Measurements from ENCODE around the gene OR2A25. TPM values are rescaled to one million over a fixed set of nuclear protein-coding genes. Genes with fewer than 3 reads are reported as not detected.
A peak's percentile ranks its signal among the peaks of the same experiment; 100 is the strongest.

The OR2A25 gene
- total RNA-seq (0.40 TPM in 1 of 2 replicates, not detected in the other), polyA plus RNA-seq (not detected in 2 replicates)

- Histone ChIP-seq H3K27me3 (no peaks in the 10 kb centered on the region), H3K9me2 (replicated peaks; ENCODE audit: insufficient read depth) (no peaks in the 10 kb centered on the region), H3K4me3 (no peak within 1 kb of the TSS), H3K27ac (no peak within 1 kb of the TSS), H3K36me3 (replicated peaks; ENCODE audit: insufficient read depth, low read depth) (no peaks in the 10 kb centered on the region), H2AFZ (no peak within 1 kb of the TSS), H3K4me2 (no peak within 1 kb of the TSS), H4K20me1 (ENCODE audit: insufficient read depth, poor library complexity, severe bottlenecking) (no peaks in the 10 kb centered on the region), H3K79me2 (no peaks in the 10 kb centered on the region), H3K4me1 (ENCODE audit: insufficient read depth) (no peaks in the 10 kb centered on the region), H3K9me3 (ENCODE audit: low read depth) (no peaks in the 10 kb centered on the region)
- no peak for DNase-seq (ENCODE audit: low spot score)
- 96% methylated on average over 1 of the region's 1 CpG for WGBS (ENCODE audit: low lambda C conversion rate, missing lambda C conversion rate)
- TF ChIP-seq EZH2phosphoT487 (IDR thresholded peaks at IDR 0.05; ENCODE audit: low read depth, severe bottlenecking, unreplicated experiment), result no peak
- TF ChIP-seq CTCF (IDR thresholded peaks at IDR 0.05; ENCODE audit: poor library complexity), result no peak
- TF ChIP-seq EZH2 (IDR thresholded peaks at IDR 0.05; ENCODE audit: borderline replicate concordance), result no peak
These were observed at the start of gene OR2A25 for GRCh38 chr7:144069511-144069910. OR2A25 (plus strand) TSS chr7:144069811; CDS start chr7:144074220, 4,409 bp downstream.

- Histone ChIP-seq H3K27me3 (no peaks in the 10 kb centered on the region), H3K27ac (peak overlapping the region; percentile 1), H3K9me3 (ENCODE audit: low read depth) (no peaks in the 10 kb centered on the region), H4K20me1 (ENCODE audit: insufficient read depth, poor library complexity, severe bottlenecking) (no peaks in the 10 kb centered on the region), H3K36me3 (replicated peaks; ENCODE audit: insufficient read depth, low read depth) (no peaks in the 10 kb centered on the region), H3K79me2 (no peaks in the 10 kb centered on the region), H3K9me2 (replicated peaks; ENCODE audit: insufficient read depth) (no peaks in the 10 kb centered on the region), H3K4me3 (no peak overlapping the region), H3K4me1 (ENCODE audit: insufficient read depth) (peaks cover 12% of the 10 kb centered on the region), H2AFZ (no peak overlapping the region), H3K4me2 (no peak overlapping the region)
- TF ChIP-seq EZH2phosphoT487 (IDR thresholded peaks at IDR 0.05; ENCODE audit: low read depth, severe bottlenecking, unreplicated experiment) (no peak), CTCF (IDR thresholded peaks at IDR 0.05; ENCODE audit: poor library complexity) (no peak), EZH2 (IDR thresholded peaks at IDR 0.05; ENCODE audit: borderline replicate concordance) (no peak)
- DNase-seq (ENCODE audit: low spot score), result no peak
- 77% methylated on average over 3 of the region's 3 CpGs for WGBS (ENCODE audit: low lambda C conversion rate, missing lambda C conversion rate)
These were observed 49.3 kb upstream of the OR2A25 start for GRCh38 chr7:144020340-144020739.

GRCh38 chr7:144022169-144022568 lies 47.4 kb upstream of the OR2A25 start:
- H3K79me2 ChIP-seq, result no peaks in the 10 kb centered on the region
- H3K4me2 ChIP-seq, result no peak overlapping the region
- H3K36me3 ChIP-seq (replicated peaks; ENCODE audit: insufficient read depth, low read depth), result no peaks in the 10 kb centered on the region
- H3K4me1 ChIP-seq (ENCODE audit: insufficient read depth), result peaks cover 12% of the 10 kb centered on the region
- no peak overlapping the region for H2AFZ ChIP-seq
- no peaks in the 10 kb centered on the region for H3K9me2 ChIP-seq (replicated peaks; ENCODE audit: insufficient read depth)
- no peaks in the 10 kb centered on the region for H4K20me1 ChIP-seq (ENCODE audit: insufficient read depth, poor library complexity, severe bottlenecking)
- no peak for DNase-seq (ENCODE audit: low spot score)
- H3K4me3 ChIP-seq, result no peak overlapping the region
- H3K9me3 ChIP-seq (ENCODE audit: low read depth), result no peaks in the 10 kb centered on the region
- no peak for TF ChIP-seq EZH2phosphoT487 (IDR thresholded peaks at IDR 0.05; ENCODE audit: low read depth, severe bottlenecking, unreplicated experiment)
- no peak for TF ChIP-seq EZH2 (IDR thresholded peaks at IDR 0.05; ENCODE audit: borderline replicate concordance)
- TF ChIP-seq CTCF (IDR thresholded peaks at IDR 0.05; ENCODE audit: poor library complexity), result no peak
- no peak overlapping the region for H3K27ac ChIP-seq
- H3K27me3 ChIP-seq, result no peaks in the 10 kb centered on the region
